Measurements from ENCODE around the gene PTPN21.

PTPN21 gene

GRCh38 chr14:88463318-88463717, 91.5 kb downstream of the PTPN21 start:
- peak; percentile 28 for TF ChIP-seq CTCF (IDR thresholded peaks at IDR 0.05; ENCODE audit: insufficient read depth, low read depth, low read length, missing control alignments)
- DNase-seq (ENCODE audit: low read depth) = peak; percentile 21
- no peak overlapping the region for H3K4me3 ChIP-seq (ENCODE audit: low read length)

- TF ChIP-seq CTCF (IDR thresholded peaks at IDR 0.05; ENCODE audit: insufficient read depth, low read depth, low read length, missing control alignments) = no peak
- no peak overlapping the region for H3K4me3 ChIP-seq (ENCODE audit: low read length)
- DNase-seq (ENCODE audit: low read depth) = no peak
Measured at GRCh38 chr14:88454886-88455285, 99.9 kb downstream of the PTPN21 start.

- no peak for DNase-seq (ENCODE audit: low read depth)
- TF ChIP-seq CTCF (IDR thresholded peaks at IDR 0.05; ENCODE audit: insufficient read depth, low read depth, low read length, missing control alignments) = no peak
- H3K4me3 ChIP-seq (ENCODE audit: low read length) = no peak overlapping the region
Measured at GRCh38 chr14:88452231-88452630, 102.6 kb downstream of the PTPN21 start.

GRCh38 chr14:88439088-88439487, 115.7 kb downstream of the PTPN21 start:
- TF ChIP-seq CTCF (IDR thresholded peaks at IDR 0.05; ENCODE audit: insufficient read depth, low read depth, low read length, missing control alignments) = no peak
- DNase-seq (ENCODE audit: low read depth) = no peak
- no peak overlapping the region for H3K4me3 ChIP-seq (ENCODE audit: low read length)

- H3K4me3 ChIP-seq (ENCODE audit: low read length) = no peak overlapping the region
- peak; percentile 31 for TF ChIP-seq CTCF (IDR thresholded peaks at IDR 0.05; ENCODE audit: insufficient read depth, low read depth, low read length, missing control alignments)
- peak; percentile 11 for DNase-seq (ENCODE audit: low read depth)
Measured at GRCh38 chr14:88437658-88438057, 117.1 kb downstream of the PTPN21 start.

- no peak for DNase-seq (ENCODE audit: low read depth)
- no peak for TF ChIP-seq CTCF (IDR thresholded peaks at IDR 0.05; ENCODE audit: insufficient read depth, low read depth, low read length, missing control alignments)
- no peak overlapping the region for H3K4me3 ChIP-seq (ENCODE audit: low read length)
Measured at GRCh38 chr14:88430976-88431375, 123.8 kb downstream of the PTPN21 start.

GRCh38 chr14:88426271-88426670, 128.5 kb downstream of the PTPN21 start:
- H3K4me3 ChIP-seq (ENCODE audit: low read length) = no peak overlapping the region
- no peak for TF ChIP-seq CTCF (IDR thresholded peaks at IDR 0.05; ENCODE audit: insufficient read depth, low read depth, low read length, missing control alignments)
- DNase-seq (ENCODE audit: low read depth) = no peak

Measured in epithelial cell of esophagus (primary cell).